GM18520 (cell line): Measurements from ENCODE around the gene PPFIA3.
"Not testable (repeated sequence)": the region's sequence is repeated elsewhere in the genome, so short reads cannot be mapped to it uniquely, and the experiment has no call there.

Experiments
- ATAC-seq: cut with Tn5 transposase; IDR thresholded peaks from one replicate; pipeline ENCODE4 v1.9.1; 2021; ENCODE audit not compliant: unreplicated experiment

The PPFIA3 gene

GRCh38 chr19:49173198-49173597 lies 53.9 kb downstream of the PPFIA3 start:
- ATAC-seq, result no peak

- ATAC-seq, result no peak
Measured at GRCh38 chr19:49180659-49181058, 61.3 kb downstream of the PPFIA3 start.

DNA sequence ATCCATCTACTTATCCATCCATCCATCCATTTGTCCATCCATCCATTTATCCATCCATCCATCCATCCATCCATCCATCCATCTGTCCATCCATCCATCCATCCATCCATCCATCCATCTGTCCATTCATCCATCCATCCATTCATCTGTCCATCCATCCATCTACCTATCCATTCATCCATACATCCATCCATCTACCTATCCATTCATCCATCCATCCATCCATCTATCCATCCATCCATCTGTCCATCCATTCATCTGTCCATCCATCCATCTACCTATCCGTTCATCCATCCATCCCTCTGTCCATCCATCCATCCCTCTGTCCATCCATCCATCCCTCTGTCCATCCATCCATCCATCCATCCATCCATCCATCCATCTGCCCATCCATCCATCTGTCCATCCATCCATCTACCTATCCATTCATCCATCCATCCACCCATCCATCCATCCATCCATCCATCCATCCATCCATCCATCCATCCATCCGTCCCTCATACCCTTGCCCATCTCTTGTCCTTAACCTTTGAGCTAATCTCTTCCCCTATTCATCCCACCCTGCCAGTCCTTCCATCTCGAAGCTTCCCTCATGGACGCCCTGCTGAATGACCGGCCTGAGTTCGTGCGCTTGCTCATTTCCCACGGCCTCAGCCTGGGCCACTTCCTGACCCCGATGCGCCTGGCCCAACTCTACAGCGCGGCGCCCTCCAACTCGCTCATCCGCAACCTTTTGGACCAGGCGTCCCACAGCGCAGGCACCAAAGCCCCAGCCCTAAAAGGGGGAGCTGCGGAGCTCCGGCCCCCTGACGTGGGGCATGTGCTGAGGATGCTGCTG lies 62.9 kb downstream of the PPFIA3 start:
- ATAC-seq, result not testable (repeated sequence)

DNA sequence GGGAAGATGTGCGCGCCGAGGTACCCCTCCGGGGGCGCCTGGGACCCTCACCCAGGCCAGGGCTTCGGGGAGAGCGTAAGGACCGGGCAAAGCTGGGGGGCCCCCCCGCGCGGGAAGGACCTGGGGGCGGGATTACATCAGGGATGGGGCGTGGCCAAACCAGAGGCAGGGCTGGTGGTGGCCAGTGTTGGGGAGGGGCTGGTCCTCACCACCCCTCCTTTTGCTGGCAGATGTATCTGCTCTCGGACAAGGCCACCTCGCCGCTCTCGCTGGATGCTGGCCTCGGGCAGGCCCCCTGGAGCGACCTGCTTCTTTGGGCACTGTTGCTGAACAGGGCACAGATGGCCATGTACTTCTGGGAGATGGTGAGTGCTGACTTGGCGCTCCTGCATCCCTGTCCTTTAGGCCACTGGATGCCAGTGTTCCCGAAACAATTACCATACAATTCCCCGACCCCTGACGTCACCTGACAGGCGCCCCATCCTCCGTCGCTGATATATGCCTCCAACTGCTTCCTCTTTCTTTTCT lies 63.6 kb downstream of the PPFIA3 start:
- ATAC-seq, result no peak

DNA sequence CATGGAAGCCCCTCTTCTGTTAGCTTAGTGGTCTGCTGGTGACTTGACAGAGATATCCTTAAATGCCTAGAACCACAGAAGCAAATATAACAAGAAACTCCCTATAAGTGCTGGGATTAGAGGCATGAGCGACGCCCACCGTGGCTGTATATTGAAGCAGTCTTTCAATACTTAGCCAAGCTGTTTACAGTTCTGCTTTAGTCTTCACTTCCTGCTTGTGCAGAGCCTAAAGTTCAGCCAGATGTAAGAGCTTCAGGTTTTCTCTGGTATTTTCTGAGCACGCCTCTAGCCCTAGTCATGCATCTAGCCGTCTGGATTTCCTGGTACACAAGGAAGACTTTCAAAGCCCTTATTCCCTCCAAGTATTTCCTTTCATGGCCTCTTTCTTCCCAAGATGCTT lies 66.8 kb downstream of the PPFIA3 start:
- no peak for ATAC-seq

- no peak for ATAC-seq
Measured at GRCh38 chr19:49188626-49189200, 69.4 kb downstream of the PPFIA3 start.

DNA sequence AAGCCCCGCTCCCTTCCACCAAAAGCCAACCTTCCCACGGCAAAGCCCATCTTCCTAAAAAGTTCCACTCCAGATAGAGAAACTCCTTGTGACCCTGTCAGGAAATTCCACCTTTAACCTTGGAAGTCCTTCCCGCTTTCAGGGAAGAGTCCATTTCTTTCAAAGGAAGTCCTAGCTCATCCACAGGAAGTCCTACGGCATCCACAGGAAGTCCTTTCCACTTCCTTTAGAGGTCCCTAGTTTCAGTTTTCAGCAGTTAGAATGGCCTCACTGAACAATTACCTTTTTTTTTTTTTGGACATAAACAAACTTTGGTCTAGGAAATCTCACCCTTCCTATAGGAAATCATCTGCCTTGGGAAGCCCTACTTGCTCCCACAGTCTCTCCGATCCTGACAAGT lies 69.9 kb downstream of the PPFIA3 start:
- ATAC-seq, result no peak

- no peak for ATAC-seq
Measured at GRCh38 chr19:49190781-49191180, 71.4 kb downstream of the PPFIA3 start.

DNA sequence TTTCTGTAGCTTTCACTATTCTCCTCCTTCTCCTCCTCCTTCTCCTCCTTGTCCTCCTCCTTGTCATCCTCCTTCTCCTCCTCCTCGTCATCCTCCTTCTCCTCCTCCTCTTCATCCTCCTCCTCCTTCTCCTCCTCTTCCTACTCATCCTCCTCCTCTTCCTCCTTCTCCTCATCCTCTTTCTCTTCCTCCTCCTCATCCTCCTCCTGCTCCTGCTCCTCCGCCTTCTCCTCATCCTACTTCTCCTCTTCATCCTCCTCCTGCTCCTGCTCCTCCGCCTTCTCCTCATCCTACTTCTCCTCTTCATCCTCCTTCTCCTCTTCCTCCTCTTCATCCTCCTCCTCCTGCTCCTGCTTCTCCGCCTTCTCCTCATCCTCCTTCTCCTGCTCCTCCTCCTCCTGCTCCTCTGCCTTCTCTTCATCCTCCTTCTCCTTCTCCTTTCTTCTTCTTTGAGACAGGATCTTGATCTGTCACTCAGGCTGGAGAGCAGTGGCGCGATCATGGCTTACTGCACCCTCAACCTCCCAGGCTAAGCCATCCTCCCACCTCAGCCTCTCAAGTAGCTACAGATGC lies 74.6 kb downstream of the PPFIA3 start:
- ATAC-seq, result no peak

- ATAC-seq, result no peak
Measured at GRCh38 chr19:49194408-49194807, 75.1 kb downstream of the PPFIA3 start.

DNA sequence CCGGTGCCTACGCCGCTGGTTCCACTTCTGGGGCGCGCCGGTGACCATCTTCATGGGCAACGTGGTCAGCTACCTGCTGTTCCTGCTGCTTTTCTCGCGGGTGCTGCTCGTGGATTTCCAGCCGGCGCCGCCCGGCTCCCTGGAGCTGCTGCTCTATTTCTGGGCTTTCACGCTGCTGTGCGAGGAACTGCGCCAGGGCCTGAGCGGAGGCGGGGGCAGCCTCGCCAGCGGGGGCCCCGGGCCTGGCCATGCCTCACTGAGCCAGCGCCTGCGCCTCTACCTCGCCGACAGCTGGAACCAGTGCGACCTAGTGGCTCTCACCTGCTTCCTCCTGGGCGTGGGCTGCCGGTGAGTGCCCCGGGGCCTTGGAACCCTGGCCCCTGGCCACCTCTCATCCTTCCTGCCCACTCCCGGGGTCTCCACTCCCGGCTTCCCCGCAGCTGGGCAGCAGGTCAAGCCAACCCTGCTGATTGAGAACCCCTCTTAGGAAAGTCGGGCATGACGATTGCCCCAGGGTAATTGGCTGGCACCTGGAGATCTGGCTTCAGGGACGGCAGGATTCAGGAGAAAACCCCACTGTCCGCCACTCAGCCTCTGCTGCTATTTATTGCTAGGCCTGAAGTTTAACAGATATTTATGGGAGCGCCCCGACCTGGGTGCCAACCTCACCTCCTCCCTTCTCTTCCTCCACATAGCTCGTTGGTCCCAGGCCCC lies 77.3 kb downstream of the PPFIA3 start:
- ATAC-seq, result no peak

DNA sequence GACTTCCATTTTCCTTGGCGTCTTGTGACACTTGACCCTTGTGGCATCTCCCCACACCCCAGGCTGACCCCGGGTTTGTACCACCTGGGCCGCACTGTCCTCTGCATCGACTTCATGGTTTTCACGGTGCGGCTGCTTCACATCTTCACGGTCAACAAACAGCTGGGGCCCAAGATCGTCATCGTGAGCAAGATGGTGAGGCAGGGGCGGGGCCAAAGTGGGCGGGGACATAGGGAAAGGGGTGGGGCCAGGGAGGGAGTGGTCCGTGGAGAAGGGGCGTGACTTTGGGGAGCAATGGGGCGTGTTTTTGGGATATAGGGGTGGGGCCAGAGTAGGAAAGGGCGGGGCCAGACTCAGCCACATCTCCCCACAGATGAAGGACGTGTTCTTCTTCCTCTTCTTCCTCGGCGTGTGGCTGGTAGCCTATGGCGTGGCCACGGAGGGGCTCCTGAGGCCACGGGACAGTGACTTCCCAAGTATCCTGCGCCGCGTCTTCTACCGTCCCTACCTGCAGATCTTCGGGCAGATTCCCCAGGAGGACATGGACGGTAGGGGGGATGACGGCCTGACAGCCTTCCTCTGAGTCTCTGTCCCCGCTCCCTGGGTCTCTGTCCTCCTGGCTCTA lies 81.0 kb downstream of the PPFIA3 start:
- no peak for ATAC-seq
